Smooth muscle cell (in vitro differentiated cells): ENCODE measurements around the gene BCAS3. TPM values are rescaled to one million over a fixed set of nuclear protein-coding genes. Genes with fewer than 3 reads are reported as not detected.

Experiments
- DNase-seq: peaks from one replicate; lab custom pipeline; 2025; ENCODE audit not compliant: unreplicated experiment; lab: John Stamatoyannopoulos, UW
- H2AFZ ChIP-seq: fragments of 200-600 bp; sonication (generic); 2 replicates; pipeline ENCODE4 v1.6.0; 2016; ENCODE audit warnings: antibody characterized with exemption, low read depth, mild to moderate bottlenecking
- H3F3A ChIP-seq: fragments of 200-600 bp; sonication (generic); 2 replicates; pipeline ENCODE4 v1.6.0; 2017; ENCODE audit warnings: antibody characterized with exemption, low read depth
- H3K27ac ChIP-seq: fragments of 200-600 bp; sonication (generic); 2 replicates; pipeline ENCODE4 v1.5.1; 2016; ENCODE audit warnings: low read depth, mild to moderate bottlenecking
- H3K27me3 ChIP-seq: fragments of 200-600 bp; sonication (generic); 2 replicates; pipeline ENCODE4 v1.6.1; 2016; ENCODE audit warnings: low read depth, mild to moderate bottlenecking
- H3K36me3 ChIP-seq: fragments of 200-600 bp; sonication (generic); 2 replicates; pipeline ENCODE4 v1.5.1; 2016; ENCODE audit warnings: low read depth
- H3K4me1 ChIP-seq: fragments of 200-600 bp; sonication (generic); 2 replicates; pipeline ENCODE4 v1.5.1; 2016; ENCODE audit warnings: low read depth
- H3K4me2 ChIP-seq: fragments of 200-600 bp; sonication (generic); 2 replicates; pipeline ENCODE4 v1.6.0; 2016; ENCODE audit warnings: mild to moderate bottlenecking
- H3K4me3 ChIP-seq: fragments of 200-600 bp; sonication (generic); 2 replicates; pipeline ENCODE4 v1.5.1; 2016; ENCODE audit warnings: mild to moderate bottlenecking
- H3K79me2 ChIP-seq: fragments of 200-600 bp; sonication (generic); 2 replicates; pipeline ENCODE4 v1.6.0; 2016; ENCODE audit warnings: low read depth, mild to moderate bottlenecking
- H3K9ac ChIP-seq: fragments of 200-600 bp; sonication (generic); 2 replicates; pipeline ENCODE4 v1.6.0; 2016; ENCODE audit warnings: low read depth
- H3K9me3 ChIP-seq: fragments of 200-600 bp; sonication (generic); replicated peaks from 2 replicates; pipeline ENCODE4 v1.5.1; 2016; ENCODE audit warnings: low read depth
- H4K20me1 ChIP-seq: fragments of 200-600 bp; sonication (generic); 2 replicates; pipeline ENCODE4 v1.6.0; 2016; ENCODE audit warnings: low read depth
- WGBS: methylation state at CpG from one replicate; pipeline ENCODE4 v1.1.7; 2016; ENCODE audit warnings: low lambda C conversion rate; 5-methylcytosine and 5-hydroxymethylcytosine counted together
- polyA plus RNA-seq: library from polyadenylated mRNA; unstranded; fragments of >200 nt; fragmentation: Nextera tagmentation; extraction: Ambion mirVana; gene quantifications from 2 replicates; pipeline ENCODE4 v1.2.1, GENCODE V29; 2016
- total RNA-seq: library from RNA; depleted of rRNA; stranded (reverse); fragments of >200 nt; gene quantifications from 2 replicates; pipeline ENCODE4 v1.2.3, GENCODE V29; 2014
- TF ChIP-seq, protein P1 (sequence below): fragments of 200-600 bp; sonication (generic); IDR thresholded peaks from 2 replicates; pipeline ENCODE4 v1.5.1; 2017; ENCODE audit warnings: borderline replicate concordance, mild to moderate bottlenecking, antibody characterized with exemption; ENCODE audit not compliant: insufficient read depth, poor library complexity, severe bottlenecking

Gene BCAS3
- total and polyA plus RNA-seq, 2 experiments from 2014 or later, result 17.2 to 54.5 TPM

- Histone ChIP-seq H3K27me3 (no peaks in the 10 kb centered on the region), H3K9ac (no peak overlapping the region), H4K20me1 (no peaks in the 10 kb centered on the region), H2AFZ (no peak overlapping the region), H3K4me2 (no peak overlapping the region), H3K79me2 (no peaks in the 10 kb centered on the region), H3K4me3 (no peak overlapping the region), H3F3A (no peaks in the 10 kb centered on the region), H3K36me3 (no peaks in the 10 kb centered on the region), H3K4me1 (peaks cover 24% of the 10 kb centered on the region), H3K9me3 (no peaks in the 10 kb centered on the region), H3K27ac (no peak overlapping the region)
- 65% methylated on average over 5 of the region's 5 CpGs for WGBS
- no peak for DNase-seq
- TF ChIP-seq, protein P1, sequence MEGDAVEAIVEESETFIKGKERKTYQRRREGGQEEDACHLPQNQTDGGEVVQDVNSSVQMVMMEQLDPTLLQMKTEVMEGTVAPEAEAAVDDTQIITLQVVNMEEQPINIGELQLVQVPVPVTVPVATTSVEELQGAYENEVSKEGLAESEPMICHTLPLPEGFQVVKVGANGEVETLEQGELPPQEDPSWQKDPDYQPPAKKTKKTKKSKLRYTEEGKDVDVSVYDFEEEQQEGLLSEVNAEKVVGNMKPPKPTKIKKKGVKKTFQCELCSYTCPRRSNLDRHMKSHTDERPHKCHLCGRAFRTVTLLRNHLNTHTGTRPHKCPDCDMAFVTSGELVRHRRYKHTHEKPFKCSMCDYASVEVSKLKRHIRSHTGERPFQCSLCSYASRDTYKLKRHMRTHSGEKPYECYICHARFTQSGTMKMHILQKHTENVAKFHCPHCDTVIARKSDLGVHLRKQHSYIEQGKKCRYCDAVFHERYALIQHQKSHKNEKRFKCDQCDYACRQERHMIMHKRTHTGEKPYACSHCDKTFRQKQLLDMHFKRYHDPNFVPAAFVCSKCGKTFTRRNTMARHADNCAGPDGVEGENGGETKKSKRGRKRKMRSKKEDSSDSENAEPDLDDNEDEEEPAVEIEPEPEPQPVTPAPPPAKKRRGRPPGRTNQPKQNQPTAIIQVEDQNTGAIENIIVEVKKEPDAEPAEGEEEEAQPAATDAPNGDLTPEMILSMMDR, result no peak
Observed at GRCh38 chr17:60747069-60747808, 69.6 kb downstream of the BCAS3 start.

GRCh38 chr17:60748204-60748603 lies 70.6 kb downstream of the BCAS3 start:
- 72% methylated on average over 2 of the region's 2 CpGs for WGBS
- no peak overlapping the region for H3K9ac ChIP-seq
- DNase-seq, result no peak
- H3K27me3 ChIP-seq, result no peaks in the 10 kb centered on the region
- H3K4me3 ChIP-seq, result no peak overlapping the region
- no peak overlapping the region for H3K27ac ChIP-seq
- no peaks in the 10 kb centered on the region for H3K79me2 ChIP-seq
- H3K4me1 ChIP-seq, result peaks cover 24% of the 10 kb centered on the region
- no peak overlapping the region for H2AFZ ChIP-seq
- no peaks in the 10 kb centered on the region for H3F3A ChIP-seq
- H3K9me3 ChIP-seq, result no peaks in the 10 kb centered on the region
- H3K36me3 ChIP-seq, result no peaks in the 10 kb centered on the region
- TF ChIP-seq, protein P1, result no peak
- H3K4me2 ChIP-seq, result no peak overlapping the region
- no peaks in the 10 kb centered on the region for H4K20me1 ChIP-seq

DNA sequence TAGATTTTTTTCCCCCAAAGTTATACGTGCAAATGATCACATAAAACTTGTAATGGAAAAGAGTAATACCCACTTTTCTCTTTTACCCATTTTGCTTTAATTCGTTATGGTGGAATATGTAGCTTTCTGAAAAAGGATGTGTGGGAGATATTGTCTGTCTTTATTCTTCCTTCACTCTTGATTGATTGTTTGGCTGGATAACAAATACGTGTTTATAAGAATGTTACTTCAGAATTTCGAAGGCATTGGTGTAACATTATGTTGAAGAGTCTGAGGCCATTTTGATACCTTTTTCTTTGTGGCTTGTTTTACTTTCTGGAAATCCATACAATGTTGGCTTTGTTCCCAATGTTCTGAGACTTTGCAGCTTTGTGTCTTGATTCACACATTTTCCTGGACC lies 71.4 kb downstream of the BCAS3 start:
- H3F3A ChIP-seq, result no peaks in the 10 kb centered on the region
- TF ChIP-seq, protein P1, result no peak
- H3K4me1 ChIP-seq, result peaks cover 16% of the 10 kb centered on the region
- no peaks in the 10 kb centered on the region for H3K27me3 ChIP-seq
- H3K27ac ChIP-seq, result no peak overlapping the region
- DNase-seq, result no peak
- H4K20me1 ChIP-seq, result no peaks in the 10 kb centered on the region
- 91% methylated on average over 4 of the region's 4 CpGs for WGBS
- no peaks in the 10 kb centered on the region for H3K9me3 ChIP-seq
- H3K4me2 ChIP-seq, result no peak overlapping the region
- no peaks in the 10 kb centered on the region for H3K79me2 ChIP-seq
- no peaks in the 10 kb centered on the region for H3K36me3 ChIP-seq
- no peak overlapping the region for H3K4me3 ChIP-seq
- H2AFZ ChIP-seq, result no peak overlapping the region
- H3K9ac ChIP-seq, result no peak overlapping the region

DNA sequence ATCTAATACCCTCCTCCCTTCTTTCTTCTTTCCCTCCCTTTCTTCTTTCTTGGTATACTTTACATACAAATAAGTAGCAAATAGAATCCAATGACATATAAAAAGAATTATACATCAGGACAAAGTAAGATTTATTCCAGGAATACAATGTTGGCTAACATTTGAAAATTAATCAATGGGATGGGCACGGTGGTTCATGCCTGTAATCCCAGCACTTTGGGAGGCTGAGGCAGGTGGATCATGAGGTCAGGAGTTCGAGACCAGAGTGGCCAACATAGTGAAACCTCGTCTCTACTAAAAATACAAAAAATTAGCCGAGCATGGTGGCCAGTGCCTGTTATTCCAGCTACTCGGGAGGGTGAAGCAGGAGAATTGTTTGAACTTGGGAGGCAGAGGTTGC lies 72.1 kb downstream of the BCAS3 start:
- no peak overlapping the region for H3K4me3 ChIP-seq
- DNase-seq, result no peak
- H4K20me1 ChIP-seq, result no peaks in the 10 kb centered on the region
- no peak overlapping the region for H3K27ac ChIP-seq
- H2AFZ ChIP-seq, result no peak overlapping the region
- no peak overlapping the region for H3K4me2 ChIP-seq
- TF ChIP-seq, protein P1, result no peak
- no peaks in the 10 kb centered on the region for H3K36me3 ChIP-seq
- no peak overlapping the region for H3K9ac ChIP-seq
- WGBS, result 94% methylated on average over 5 of the region's 5 CpGs
- H3K4me1 ChIP-seq, result peaks cover 11% of the 10 kb centered on the region
- no peaks in the 10 kb centered on the region for H3K27me3 ChIP-seq
- H3K79me2 ChIP-seq, result no peaks in the 10 kb centered on the region
- H3F3A ChIP-seq, result no peaks in the 10 kb centered on the region
- no peaks in the 10 kb centered on the region for H3K9me3 ChIP-seq
